Measurements from ENCODE around the gene RSRC1.

GRCh38 chr3:158105710-158106253, 4.1 kb upstream of the RSRC1 start:
- no peak for TF ChIP-seq CTCF (IDR thresholded peaks at IDR 0.05 in 8 of 11, conservative IDR thresholded peaks at IDR 0.05 in 3 of 11)
- no peak for TF ChIP-seq POLR2A (IDR thresholded peaks at IDR 0.05)

Measured in spleen (tissue), 7 donors.